Skin of body (tissue), 2 donors: Measurements from ENCODE around the gene ABCG1. TPM values are rescaled to one million over a fixed set of nuclear protein-coding genes. Genes with fewer than 3 reads are reported as not detected.

Source experiments
- DNase-seq: peaks from one replicate; lab custom pipeline; 2025; lab: John Stamatoyannopoulos, UW
- total RNA-seq: library from RNA; depleted of rRNA; stranded (reverse); fragments of >200 nt; gene quantifications from one replicate; pipeline ENCODE4 v1.2.3, GENCODE V29; 2014

Gene ABCG1
- total RNA-seq, 1 donor from 2014 or later = 19.2 TPM

DNA sequence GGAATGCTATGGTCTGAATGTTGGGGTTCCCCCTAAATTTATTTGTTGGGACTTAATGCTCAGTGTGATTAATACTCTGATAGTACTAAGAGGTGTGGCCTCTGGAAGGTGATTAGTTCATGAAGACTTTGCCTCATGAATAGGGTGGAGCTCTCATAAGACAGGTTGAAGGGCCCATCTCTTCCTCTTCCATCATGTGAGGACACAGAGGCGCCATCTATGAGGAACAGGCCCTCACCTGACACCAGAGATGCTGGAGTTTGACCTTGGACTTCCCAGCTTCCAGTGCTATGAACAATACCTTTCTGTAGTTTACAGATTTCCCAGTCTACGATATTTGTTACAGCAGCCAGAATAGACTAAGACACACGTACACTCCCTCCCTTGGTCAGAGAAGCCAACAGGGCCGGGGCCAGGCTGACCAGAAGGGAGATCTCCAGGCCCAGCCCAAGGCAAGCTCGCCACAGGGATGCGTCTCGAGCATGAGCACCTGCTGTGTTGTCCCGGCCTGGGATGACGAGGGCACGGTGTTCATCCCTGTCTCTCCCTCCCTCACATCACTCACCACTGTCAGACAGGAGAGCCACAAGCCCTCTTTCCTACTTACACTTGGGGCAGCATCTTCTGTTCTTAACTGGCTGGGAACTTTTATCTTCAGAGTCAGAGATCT lies 4.7 kb upstream of the ABCG1 start:
- DNase-seq = no peak

DNA sequence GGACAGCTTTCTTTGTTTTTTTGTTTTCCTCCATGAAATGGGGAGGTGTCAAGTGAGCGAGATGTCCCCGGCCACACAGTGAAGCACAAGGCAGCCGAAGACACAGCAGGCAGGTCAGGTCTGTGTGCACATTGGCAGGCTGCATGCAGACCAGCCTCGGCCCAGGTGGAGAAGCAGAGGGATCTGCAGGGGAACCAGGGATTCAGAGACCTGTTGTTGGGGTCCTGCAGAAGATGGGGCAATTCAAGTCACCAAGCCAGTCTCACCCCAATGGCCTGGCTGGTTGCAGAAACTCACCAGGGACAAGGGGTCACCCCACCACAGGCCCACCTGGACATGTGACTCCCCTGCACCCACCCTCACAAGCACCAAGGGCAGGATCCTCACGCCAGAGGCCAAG lies 4.0 kb upstream of the ABCG1 start:
- no peak for DNase-seq

DNA sequence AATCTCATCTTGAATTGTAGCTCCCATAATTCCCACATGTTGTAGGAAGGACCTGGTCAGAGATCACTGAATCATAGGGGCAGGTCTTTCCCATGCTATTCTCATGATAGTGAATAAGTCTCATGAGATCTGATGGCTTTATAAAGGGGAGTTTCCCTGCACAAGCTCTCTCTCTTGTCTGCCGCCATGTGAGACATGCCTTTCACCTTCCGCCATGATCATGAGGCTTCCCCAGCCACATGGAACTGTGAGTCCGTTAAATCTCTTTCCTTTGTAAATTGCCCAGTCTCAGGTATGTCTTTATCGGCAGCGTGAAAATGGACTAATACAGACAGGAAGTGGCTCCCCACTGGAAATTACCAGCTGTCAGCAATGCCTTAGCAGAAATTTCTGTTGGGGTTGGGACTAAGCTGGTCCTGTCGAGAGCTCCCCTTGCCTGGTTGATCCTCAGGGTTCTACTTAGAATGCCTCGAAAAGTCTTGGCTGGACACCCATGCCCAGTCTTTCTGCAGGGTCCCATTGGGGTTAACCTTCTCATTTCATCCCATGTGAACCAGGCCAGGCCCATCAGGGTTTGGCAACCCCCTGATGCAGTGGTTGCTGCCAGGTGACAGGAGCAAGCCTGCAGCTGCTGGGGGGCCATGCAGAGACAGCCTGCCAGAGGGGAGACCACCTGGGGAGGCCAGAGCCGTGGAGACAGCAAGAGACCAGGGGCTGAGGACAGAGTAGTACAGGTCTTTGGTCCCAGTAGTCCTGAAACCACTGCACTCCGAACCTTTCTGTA lies 2.8 kb upstream of the ABCG1 start:
- DNase-seq = no peak

DNA sequence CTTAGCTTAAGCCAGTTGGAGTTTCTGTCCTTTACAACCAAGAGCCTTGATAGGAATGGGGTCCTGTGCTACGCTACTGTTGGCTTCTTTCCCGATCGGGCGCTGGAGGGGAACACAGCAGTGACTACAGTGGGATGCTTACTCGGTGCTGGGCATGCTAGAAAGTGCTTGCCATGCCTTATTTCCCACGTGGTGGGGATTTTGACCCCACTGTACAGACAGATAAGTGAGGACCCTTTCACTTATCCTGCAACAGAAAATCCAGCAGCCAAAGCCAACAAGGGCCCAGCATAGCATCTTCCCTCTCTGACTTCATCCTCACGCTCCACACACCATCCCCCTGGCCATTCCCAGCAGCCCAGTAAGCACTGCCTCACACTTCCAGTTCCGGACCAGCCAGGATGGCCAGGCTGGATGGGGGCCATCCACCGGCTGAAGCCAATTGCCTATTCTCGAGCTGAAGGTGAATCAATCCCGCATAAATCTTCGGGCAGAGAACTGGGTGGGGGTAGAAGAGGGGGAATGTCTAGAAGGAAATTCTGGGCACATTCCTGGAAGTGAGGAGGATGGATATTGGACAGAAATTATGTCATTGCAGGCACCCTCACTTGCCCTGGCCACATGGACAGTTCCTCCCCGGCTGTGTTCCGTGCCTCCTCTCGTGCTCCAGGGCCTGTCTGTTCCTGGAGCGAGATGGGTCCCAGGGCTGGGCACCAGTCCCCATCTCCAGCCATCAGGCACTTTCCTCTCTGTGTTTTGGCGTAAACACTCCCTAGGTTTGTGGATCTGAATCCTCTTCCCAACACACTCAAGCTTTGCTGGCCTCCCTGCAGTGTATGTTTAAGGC lies 2.0 kb upstream of the ABCG1 start:
- no peak for DNase-seq

DNA sequence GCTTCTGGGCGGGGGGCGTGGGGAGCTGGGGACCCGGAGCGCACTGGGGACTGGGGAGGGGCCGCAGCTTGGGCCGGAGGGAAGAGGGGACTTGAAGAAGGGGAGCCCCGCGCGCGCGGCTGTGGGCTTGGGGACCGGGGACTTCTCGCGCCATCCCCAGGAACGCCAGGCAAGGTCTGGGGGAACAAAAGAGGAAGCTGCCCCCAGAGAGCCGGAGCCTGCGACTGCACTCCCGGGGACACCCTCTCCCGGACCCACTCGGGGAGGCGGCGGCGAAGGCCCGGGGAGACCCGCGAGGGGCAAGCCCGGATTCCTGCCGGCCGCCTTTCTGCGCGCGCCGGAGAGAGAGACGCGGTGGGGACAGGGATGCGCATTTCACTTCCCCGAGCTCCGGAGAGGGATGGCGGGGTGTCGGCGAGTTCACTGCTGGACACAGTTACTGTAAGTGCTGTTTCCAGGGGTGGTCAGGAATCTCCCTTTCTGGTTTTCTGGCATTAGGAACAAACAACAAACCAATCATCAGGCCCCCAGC lies 732 bp downstream of the ABCG1 start:
- no peak for DNase-seq

DNA sequence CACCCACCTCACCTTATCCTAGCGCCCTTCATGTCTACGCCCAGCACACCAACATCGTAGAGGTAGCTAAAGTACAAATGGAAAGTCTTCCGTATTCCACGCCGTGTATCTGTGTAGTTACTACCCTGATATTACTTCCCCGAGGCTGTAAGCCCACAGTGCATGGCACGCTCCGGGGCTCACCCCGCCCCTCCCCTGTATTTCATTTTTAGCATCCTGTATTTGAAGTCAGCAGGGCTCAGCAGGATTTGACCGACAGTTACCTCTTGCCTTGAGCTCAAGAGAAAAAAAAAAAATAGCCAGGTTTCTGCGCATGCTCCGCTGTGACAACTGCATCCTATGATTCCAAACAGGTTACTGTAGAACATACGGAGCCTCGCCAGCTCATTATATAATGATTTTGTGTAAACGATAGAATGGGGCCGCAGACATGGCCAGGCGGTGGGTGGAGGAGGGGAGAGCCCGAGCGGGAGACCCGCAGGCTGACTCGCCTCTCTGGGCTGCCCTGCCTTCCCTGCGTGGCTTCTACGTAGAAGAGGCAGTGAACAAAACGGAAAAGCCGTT lies 1.3 kb downstream of the ABCG1 start:
- peak; percentile 29 for DNase-seq

DNA sequence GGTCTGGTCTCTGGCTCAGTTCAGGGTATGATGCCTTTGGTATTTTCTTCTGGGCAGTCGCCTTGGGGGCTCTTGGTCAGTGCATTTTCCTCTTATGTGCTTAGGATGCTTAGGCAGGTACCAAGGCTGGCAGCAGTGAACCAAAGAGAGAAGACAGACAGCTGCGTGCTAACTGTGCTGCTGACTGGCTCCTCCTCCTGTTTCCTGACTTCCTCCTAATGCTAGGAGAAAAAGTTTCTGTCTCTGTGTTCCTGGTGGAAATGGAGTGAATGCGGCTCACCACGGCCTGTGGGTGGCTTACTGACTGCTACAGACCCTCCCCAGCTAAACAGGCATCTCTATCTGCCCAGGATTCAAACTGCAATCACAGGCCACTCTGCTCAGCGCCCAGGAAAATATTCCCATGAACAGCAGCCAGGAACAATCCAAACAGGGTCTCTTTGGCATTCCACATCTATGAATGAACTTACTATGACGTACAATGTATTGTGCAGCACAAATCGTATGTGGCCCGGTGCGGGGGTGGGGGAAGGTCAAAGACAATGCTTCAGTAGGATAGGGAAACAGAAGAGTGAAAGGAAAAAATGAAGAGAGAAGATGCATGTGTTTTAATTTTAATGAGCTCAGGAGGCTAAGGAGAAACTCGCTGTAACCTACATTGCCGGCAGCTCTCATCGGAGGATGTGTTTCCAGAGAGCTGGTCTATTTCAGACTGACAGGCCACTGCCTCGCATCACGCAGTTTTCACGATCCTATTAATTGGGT lies 2.8 kb downstream of the ABCG1 start:
- DNase-seq = no peak

DNA sequence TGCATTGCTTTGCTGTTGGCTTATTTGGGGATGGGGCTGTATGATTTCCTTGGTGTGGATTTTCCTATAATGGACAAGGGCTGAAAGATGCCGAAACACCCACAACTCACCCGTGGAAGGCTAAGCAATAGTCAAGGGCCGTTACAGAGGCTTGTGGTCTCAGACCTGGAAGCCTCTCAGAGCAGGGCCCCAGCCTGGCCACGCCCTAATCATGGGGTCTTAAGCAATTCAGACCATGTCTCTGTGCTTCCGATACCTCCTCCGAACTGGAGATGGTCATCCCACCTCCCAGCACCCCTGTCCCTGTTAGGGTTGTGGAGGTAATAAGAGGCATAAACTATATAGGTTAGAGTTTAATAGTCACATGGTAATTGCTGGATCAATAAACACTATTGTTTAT lies 3.4 kb downstream of the ABCG1 start:
- DNase-seq = no peak

DNA sequence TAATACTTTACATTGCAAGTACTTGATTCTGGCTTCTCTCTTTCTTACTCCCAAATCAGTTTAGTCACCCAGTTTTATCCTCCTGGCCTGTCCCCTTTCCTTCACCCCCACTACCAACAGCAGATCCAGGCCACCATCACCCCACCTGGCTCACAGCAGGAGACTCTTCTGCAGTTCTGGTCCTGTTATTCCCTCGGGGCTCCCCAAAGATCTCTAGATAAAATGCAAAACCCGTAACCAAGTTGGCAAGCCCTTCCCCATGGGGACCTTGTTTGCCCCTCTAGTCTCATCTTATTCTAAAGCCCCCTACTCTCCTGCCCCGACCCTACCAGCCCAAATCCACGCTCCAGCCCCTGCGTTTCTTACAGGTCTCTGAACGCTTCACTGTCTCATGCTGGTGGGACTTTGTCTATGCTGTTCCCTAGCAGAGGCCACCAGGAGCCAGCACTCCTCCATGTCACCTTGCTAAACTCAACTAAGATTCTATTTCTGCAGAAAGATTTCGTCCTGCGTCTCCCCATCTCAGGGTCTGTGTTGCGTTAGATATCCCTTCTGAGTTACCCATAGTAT lies 4.0 kb downstream of the ABCG1 start:
- DNase-seq = no peak

DNA sequence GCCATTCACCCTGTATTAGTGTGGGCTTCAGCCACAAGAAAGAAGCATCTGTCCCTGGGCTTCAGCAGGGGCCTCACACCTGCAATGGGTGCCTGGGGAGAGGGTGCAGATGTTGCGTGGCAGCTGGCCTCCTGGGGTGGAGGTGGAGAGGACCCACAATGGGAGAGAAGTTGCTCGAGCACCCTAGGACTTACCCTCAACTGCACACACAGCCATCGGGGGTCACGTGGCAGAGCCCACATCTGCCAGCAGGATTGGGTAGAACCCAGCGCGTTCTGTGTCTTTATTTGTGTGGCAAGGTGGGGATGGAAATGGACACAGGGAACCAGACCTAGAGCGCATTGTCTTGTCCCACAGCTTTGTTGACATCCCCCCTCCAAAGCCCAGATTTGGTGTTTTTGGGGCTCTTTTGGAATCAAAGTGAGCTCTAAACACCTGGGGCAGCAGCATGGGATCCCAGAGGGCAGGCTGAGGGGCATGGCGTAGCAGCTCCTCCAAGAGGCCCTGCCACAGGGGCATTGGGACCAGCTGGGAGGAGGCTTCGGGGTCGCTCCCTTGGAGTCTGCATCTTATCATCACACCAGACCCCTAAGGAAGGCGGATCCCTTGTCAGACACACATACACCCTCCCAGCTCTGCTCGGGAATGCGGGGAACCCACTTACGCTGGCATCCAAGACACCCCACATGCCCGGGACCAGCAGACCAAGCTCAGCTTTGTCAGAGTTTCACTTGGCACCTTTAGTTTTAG lies 5.1 kb downstream of the ABCG1 start:
- DNase-seq = no peak

DNA sequence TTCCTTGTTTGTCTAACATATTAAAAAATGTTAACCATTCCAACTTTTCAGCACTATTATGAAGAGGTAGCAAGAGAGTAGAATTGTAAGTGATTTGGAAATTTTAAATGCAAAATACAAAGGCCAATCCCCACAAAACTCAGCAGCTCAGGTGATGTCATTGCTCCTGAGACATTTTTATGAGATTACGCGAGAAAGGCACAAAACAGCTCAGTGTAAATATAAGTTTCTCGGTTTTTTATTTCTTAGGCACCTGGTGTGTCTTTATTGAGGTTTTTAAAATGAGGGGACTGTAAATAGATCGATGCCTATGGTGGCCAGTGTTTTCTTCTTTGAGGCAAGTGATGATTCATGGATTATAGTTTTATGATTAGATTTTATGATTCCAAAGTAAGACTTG lies 6.1 kb downstream of the ABCG1 start:
- no peak for DNase-seq

DNA sequence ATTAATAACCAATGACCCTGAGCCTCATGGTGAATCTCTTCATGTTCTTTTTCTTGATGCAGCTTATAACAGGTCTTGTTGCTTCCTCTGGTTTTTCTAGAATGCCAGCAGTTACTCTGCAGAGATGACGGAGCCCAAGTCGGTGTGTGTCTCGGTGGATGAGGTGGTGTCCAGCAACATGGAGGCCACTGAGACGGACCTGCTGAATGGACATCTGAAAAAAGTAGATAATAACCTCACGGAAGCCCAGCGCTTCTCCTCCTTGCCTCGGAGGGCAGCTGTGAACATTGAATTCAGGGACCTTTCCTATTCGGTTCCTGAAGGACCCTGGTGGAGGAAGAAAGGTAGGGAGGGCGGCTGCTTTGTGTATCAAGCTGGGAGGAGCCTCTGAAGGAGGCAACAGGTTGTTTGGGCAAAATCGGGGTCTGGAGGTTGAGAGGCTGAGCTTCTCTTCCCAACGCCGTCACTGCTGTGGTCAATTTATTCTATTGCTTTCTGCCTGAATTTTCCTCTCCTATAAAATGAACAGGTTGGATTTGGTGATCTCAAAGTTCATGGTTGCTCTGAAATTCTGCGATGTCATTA lies 6.7 kb downstream of the ABCG1 start:
- DNase-seq = no peak

DNA sequence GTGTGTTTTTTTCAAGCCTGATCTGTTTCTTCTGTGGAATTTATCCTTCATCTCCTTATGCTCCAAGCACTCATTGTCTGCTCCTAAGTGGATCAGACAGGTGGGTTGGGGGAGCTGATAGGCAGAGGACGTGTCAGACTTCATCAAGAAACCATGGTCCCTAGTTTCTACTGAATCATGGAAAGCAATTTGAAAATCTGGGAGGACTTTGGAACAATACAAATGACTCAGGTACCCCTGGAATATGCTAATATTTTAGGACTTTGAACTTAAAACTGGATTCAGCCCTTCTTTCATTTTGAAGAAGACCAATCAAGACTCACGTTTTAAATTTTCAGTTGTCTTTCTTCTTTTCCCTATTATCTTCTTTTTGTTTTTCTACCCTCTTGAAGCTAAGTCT lies 7.7 kb downstream of the ABCG1 start:
- DNase-seq = no peak

DNA sequence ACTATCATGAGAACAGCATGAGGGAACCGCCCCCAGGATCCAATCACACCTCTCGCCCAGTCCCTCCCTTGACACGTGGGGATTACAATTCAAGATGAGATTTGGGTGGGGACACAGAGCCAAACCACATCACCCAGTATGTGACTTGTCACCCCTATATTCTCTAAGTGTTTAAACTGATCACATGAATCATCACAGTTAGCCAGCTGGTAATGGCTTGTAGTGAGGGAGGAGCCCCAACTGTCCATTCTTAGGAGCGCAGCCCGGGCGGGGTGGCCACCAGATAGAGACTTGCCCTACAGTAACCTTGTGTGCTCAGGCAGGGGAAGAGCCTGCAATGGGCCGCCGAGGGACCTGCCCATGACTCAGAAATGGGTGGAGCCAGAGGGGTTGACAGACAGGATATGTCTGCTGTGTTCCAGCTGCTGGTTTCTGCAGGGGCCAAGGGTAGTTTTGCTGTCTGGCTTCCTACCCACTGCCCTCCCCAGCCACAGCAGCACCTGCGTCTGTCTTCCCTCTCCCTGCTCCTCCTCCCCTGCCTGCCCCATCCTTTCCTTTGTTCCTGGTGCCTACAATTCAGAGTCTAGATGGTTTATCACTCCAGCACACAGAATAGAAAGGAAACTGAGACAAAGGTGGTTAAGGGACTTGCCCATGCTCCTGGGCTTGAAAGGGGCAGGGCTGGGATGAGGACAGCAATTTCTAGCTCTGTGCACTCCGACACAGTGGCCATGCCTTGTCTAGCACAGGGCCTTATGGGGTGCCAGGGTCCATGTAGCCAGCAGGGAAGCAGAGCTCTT lies 9.2 kb downstream of the ABCG1 start:
- DNase-seq = no peak

DNA sequence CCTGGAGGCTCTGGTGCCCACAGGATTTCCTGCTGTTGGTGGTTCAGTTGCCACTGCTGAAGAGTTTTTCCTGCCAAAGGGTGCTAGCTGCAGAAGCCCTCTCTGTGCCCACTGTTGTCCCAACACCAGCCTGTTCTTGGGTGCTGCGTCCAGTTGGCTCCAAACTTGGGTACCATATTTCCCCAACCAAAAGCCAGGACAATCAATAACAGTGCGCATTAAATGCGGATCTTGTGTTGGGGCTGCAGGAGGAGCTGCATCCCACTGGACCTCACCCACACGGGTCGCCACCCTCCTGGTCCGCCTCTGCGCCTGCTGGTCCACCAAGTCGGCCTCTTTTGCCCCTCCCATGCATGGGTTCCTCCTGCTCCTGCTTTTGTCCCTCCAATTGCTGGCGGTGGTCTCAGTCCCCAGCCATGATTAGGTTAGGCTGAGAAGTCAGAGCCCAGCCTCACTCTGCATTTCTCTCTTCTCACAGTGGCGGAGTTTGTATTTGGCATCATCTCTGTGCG lies 9.8 kb downstream of the ABCG1 start:
- no peak for DNase-seq

DNA sequence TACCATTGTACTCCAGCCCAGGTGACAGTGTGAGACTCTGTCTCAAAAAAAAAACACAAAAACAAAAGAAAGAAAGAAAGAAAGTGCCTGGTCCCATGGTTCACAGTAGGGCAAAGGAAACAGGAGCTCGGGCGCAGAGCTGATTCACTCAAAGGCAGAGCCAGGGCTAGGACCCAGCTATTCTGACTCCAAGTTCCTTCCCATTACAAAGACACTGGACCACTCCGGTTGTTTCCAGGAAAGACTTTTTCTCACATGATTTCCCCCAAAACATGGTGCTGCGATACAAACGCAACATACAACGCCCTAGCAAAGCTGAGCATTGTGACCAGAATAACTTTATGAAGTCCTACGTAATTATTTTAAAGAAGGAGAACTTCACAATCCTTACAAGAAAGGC lies 10.7 kb downstream of the ABCG1 start:
- DNase-seq = no peak

DNA sequence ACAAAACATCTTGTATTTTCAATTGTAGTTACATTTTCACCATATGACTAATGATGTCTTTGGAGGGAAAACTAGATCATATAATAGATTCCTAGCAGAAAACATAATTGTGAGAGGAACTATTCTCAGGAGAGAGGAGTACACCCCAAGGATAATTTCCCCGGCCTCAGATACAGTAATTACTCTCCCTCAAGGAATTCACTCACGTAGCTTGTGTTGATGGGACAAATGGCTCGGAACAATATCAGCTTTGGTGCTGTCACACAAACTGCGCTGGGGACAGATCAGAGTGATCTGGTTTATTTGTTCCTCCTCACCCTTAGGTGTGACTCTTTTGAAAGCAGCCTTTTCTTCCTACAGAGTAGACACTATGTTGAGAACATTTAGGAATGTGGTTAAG lies 11.2 kb downstream of the ABCG1 start:
- DNase-seq = no peak

DNA sequence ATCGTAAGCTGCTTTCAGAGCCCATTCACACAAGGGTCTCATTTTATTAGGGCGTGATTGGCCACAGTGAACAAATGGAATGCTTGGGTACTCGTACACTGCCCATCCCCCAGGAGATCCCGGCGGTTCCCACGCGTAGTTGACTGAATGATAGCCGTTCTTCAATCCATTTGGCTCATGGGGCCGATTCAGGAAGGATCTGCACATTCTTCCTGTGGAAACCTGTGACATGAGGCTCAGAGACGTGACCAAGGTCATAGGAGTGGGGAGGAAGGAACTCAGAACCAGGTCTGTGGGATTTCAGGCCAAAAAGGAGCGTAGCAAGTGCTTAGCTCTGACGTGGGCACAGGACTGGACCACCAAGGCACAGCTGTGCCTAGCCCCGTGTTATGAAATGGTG lies 11.7 kb downstream of the ABCG1 start:
- no peak for DNase-seq
